Loucy (cell line): ENCODE results near the gene APOD.

Source experiments
- H2AFZ ChIP-seq: fragments of 200-600 bp; sonication (generic); 2 replicates; pipeline ENCODE4 v1.6.0; 2016; ENCODE audit warnings: antibody characterized with exemption, mild to moderate bottlenecking, low read length, moderate library complexity
- H3F3A ChIP-seq: fragments of 200-600 bp; 2 replicates; pipeline ENCODE4 v1.6.0; 2016; ENCODE audit warnings: antibody characterized with exemption, low read depth, mild to moderate bottlenecking
- H3K27me3 ChIP-seq: fragments of 200-600 bp; sonication (generic); 2 replicates; pipeline ENCODE4 v1.6.1; 2014; ENCODE audit warnings: low read length, mild to moderate bottlenecking; ENCODE audit not compliant: insufficient read depth, poor library complexity, severe bottlenecking
- H3K36me3 ChIP-seq: fragments of 200-600 bp; sonication (generic); 2 replicates; pipeline ENCODE4 v1.6.1; 2016; ENCODE audit warnings: low read length; ENCODE audit not compliant: insufficient read depth
- H3K4me1 ChIP-seq: fragments of 200-600 bp; sonication (generic); 2 replicates; pipeline ENCODE4 v1.5.1; 2014; ENCODE audit warnings: low read length, mild to moderate bottlenecking; ENCODE audit not compliant: insufficient read depth, poor library complexity, severe bottlenecking
- H3K4me2 ChIP-seq: fragments of 200-600 bp; sonication (generic); 2 replicates; pipeline ENCODE4 v1.6.0; 2014; ENCODE audit warnings: antibody characterized with exemption, low read length, low read depth, mild to moderate bottlenecking; ENCODE audit not compliant: poor library complexity, severe bottlenecking
- H3K4me3 ChIP-seq: fragments of 200-600 bp; sonication (generic); 2 replicates; pipeline ENCODE4 v1.5.1; 2014; ENCODE audit warnings: low read length, mild to moderate bottlenecking, mixed read lengths; ENCODE audit not compliant: poor library complexity, severe bottlenecking
- H3K79me2 ChIP-seq: fragments of 200-600 bp; sonication (generic); 2 replicates; pipeline ENCODE4 v1.6.1; 2014; ENCODE audit warnings: low read length; ENCODE audit not compliant: insufficient read depth
- H3K9ac ChIP-seq: fragments of 200-600 bp; sonication (generic); 2 replicates; pipeline ENCODE4 v1.6.0; 2014; ENCODE audit warnings: mild to moderate bottlenecking, low read depth, low read length, moderate library complexity; ENCODE audit not compliant: poor library complexity, severe bottlenecking
- H3K9me2 ChIP-seq: fragments of 200-600 bp; sonication (generic); replicated peaks from 2 replicates; pipeline ENCODE4 v1.6.1; 2016; ENCODE audit warnings: low read depth, low read length, mixed read lengths
- H3K9me3 ChIP-seq: fragments of 200-600 bp; sonication (generic); 2 replicates; pipeline ENCODE4 v1.6.1; 2014; ENCODE audit warnings: mild to moderate bottlenecking, antibody characterized with exemption, low read length, low read depth; ENCODE audit not compliant: insufficient read depth
- H4K20me1 ChIP-seq: fragments of 200-600 bp; sonication (generic); 2 replicates; pipeline ENCODE4 v1.6.0; 2014; ENCODE audit warnings: antibody characterized with exemption, low read length, mild to moderate bottlenecking; ENCODE audit not compliant: insufficient read depth, poor library complexity, severe bottlenecking
- EZH2phosphoT487 ChIP-seq: fragments of 200-600 bp; IDR thresholded peaks from 2 replicates; pipeline ENCODE4 v1.6.1; 2018; ENCODE audit warnings: antibody characterized with exemption, mild to moderate bottlenecking, moderate library complexity, borderline replicate concordance
- TF ChIP-seq, protein P1 (sequence below): fragments of 200-600 bp; sonication (generic); conservative IDR thresholded peaks from 2 replicates; pipeline ENCODE4 v1.5.1; 2014; ENCODE audit warnings: mild to moderate bottlenecking, antibody characterized with exemption, low read length

The APOD gene

DNA sequence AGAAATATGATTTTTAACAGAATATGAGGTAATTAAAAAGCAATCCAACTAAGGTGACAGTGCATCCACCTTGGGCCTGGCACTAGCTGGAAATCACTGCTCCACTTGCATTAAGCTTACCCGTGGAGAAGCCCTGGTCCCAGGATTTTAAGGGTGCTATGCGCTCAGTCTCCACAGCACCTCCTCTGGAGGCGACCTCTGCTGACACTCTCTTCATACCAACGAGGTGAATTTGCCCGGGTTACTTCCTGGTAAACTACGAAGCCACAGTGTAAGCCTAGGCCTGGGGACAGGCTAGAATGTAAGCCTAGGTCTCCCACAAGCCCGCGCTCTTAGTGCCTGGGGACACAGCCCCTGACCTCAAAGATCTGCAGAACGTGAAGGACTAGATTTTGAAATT, 793 bp downstream of the APOD start:
- no peak overlapping the region for H2AFZ ChIP-seq
- TF ChIP-seq EZH2phosphoT487: no peak
- TF ChIP-seq, protein P1, sequence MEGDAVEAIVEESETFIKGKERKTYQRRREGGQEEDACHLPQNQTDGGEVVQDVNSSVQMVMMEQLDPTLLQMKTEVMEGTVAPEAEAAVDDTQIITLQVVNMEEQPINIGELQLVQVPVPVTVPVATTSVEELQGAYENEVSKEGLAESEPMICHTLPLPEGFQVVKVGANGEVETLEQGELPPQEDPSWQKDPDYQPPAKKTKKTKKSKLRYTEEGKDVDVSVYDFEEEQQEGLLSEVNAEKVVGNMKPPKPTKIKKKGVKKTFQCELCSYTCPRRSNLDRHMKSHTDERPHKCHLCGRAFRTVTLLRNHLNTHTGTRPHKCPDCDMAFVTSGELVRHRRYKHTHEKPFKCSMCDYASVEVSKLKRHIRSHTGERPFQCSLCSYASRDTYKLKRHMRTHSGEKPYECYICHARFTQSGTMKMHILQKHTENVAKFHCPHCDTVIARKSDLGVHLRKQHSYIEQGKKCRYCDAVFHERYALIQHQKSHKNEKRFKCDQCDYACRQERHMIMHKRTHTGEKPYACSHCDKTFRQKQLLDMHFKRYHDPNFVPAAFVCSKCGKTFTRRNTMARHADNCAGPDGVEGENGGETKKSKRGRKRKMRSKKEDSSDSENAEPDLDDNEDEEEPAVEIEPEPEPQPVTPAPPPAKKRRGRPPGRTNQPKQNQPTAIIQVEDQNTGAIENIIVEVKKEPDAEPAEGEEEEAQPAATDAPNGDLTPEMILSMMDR: no peak
- no peaks in the 10 kb centered on the region for H3K36me3 ChIP-seq
- no peaks in the 10 kb centered on the region for H3K4me1 ChIP-seq
- no peaks in the 10 kb centered on the region for H4K20me1 ChIP-seq
- no peak overlapping the region for H3K9ac ChIP-seq
- no peaks in the 10 kb centered on the region for H3K79me2 ChIP-seq
- H3K27me3 ChIP-seq: no peaks in the 10 kb centered on the region
- H3K9me3 ChIP-seq: no peaks in the 10 kb centered on the region
- no peaks in the 10 kb centered on the region for H3F3A ChIP-seq
- no peak overlapping the region for H3K4me2 ChIP-seq
- H3K4me3 ChIP-seq: no peak overlapping the region
- H3K9me2 ChIP-seq: no peaks in the 10 kb centered on the region

DNA sequence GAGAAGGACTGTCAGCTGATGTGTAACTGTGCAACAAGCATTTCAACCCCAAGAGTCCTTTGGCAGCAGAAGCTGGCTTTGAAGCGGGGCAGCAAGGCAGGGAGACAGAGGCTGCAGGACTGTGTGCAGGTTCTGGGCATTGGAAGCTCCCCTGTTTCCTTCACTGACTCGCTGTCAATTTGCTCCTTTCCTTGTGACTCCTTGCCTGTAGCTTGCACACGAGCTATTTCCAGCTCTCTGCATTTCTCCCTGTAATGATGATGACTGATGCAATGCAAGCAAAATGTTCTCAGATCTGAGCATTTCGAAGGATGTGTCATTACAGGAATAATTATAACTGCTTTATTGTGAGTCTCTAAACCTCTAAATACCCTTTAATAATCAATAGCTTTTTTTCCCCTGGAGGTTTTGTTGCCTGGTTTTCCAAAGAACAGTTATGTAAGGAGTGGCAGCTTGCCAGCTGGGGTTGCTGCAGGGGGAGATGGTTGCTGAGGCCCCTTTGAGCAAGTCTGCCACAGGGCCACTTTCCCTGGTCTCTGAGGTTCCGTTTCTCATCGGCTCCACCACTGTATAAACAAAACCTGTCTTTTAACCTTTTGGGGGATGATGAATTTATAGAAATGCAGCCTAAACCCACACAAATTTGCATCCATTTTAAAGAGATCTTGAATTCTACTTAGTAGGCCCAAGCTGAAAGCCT, 2.8 kb downstream of the APOD start:
- Histone ChIP-seq H3K4me3 (no peak overlapping the region), H3K4me1 (no peaks in the 10 kb centered on the region), H3K79me2 (no peaks in the 10 kb centered on the region), H3K4me2 (no peak overlapping the region), H2AFZ (no peak overlapping the region), H4K20me1 (no peaks in the 10 kb centered on the region), H3K27me3 (no peaks in the 10 kb centered on the region), H3K9me2 (no peaks in the 10 kb centered on the region), H3F3A (no peaks in the 10 kb centered on the region), H3K36me3 (no peaks in the 10 kb centered on the region), H3K9ac (no peak overlapping the region), H3K9me3 (no peaks in the 10 kb centered on the region)
- no peak for TF ChIP-seq EZH2phosphoT487
- TF ChIP-seq, protein P1: no peak

DNA sequence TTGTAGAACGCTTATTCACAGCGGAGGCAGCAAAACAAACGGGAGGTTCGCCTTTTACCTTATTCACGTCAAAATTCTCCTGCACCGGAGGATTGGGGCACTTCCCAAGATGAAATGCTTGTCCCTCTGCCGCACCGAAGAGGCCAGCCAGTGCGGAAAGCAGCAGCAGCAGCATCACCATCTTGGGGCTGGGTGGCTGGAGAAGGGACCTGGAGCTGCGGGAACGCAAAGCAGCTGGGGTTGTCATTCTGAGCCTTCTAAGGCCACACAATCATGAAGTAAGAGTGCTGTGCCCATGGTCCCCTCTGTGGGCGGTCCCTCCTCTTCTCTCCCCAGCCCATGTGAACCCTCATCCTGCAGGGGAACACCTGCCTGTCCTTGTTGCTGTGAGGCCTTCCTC, 4.5 kb downstream of the APOD start:
- no peaks in the 10 kb centered on the region for H3K9me2 ChIP-seq
- TF ChIP-seq, protein P1: no peak
- no peak for TF ChIP-seq EZH2phosphoT487
- H2AFZ ChIP-seq: no peak overlapping the region
- H3K4me3 ChIP-seq: no peak overlapping the region
- H3K79me2 ChIP-seq: no peaks in the 10 kb centered on the region
- H3F3A ChIP-seq: no peaks in the 10 kb centered on the region
- no peaks in the 10 kb centered on the region for H3K27me3 ChIP-seq
- H3K4me2 ChIP-seq: no peak overlapping the region
- no peaks in the 10 kb centered on the region for H3K36me3 ChIP-seq
- no peaks in the 10 kb centered on the region for H4K20me1 ChIP-seq
- H3K9ac ChIP-seq: no peak overlapping the region
- no peaks in the 10 kb centered on the region for H3K4me1 ChIP-seq
- H3K9me3 ChIP-seq: no peaks in the 10 kb centered on the region
